Loucy (cell line): ENCODE data around the gene ADARB1.

ENCODE experiments used
- H2AFZ ChIP-seq: fragments of 200-600 bp; sonication (generic); 2 replicates; pipeline ENCODE4 v1.6.0; 2016; ENCODE audit warnings: antibody characterized with exemption, mild to moderate bottlenecking, low read length, moderate library complexity
- H3F3A ChIP-seq: fragments of 200-600 bp; 2 replicates; pipeline ENCODE4 v1.6.0; 2016; ENCODE audit warnings: antibody characterized with exemption, low read depth, mild to moderate bottlenecking
- H3K27me3 ChIP-seq: fragments of 200-600 bp; sonication (generic); 2 replicates; pipeline ENCODE4 v1.6.1; 2014; ENCODE audit warnings: low read length, mild to moderate bottlenecking; ENCODE audit not compliant: insufficient read depth, poor library complexity, severe bottlenecking
- H3K36me3 ChIP-seq: fragments of 200-600 bp; sonication (generic); 2 replicates; pipeline ENCODE4 v1.6.1; 2016; ENCODE audit warnings: low read length; ENCODE audit not compliant: insufficient read depth
- H3K4me1 ChIP-seq: fragments of 200-600 bp; sonication (generic); 2 replicates; pipeline ENCODE4 v1.5.1; 2014; ENCODE audit warnings: low read length, mild to moderate bottlenecking; ENCODE audit not compliant: insufficient read depth, poor library complexity, severe bottlenecking
- H3K4me2 ChIP-seq: fragments of 200-600 bp; sonication (generic); 2 replicates; pipeline ENCODE4 v1.6.0; 2014; ENCODE audit warnings: antibody characterized with exemption, low read length, low read depth, mild to moderate bottlenecking; ENCODE audit not compliant: poor library complexity, severe bottlenecking
- H3K4me3 ChIP-seq: fragments of 200-600 bp; sonication (generic); 2 replicates; pipeline ENCODE4 v1.5.1; 2014; ENCODE audit warnings: low read length, mild to moderate bottlenecking, mixed read lengths; ENCODE audit not compliant: poor library complexity, severe bottlenecking
- H3K79me2 ChIP-seq: fragments of 200-600 bp; sonication (generic); 2 replicates; pipeline ENCODE4 v1.6.1; 2014; ENCODE audit warnings: low read length; ENCODE audit not compliant: insufficient read depth
- H3K9ac ChIP-seq: fragments of 200-600 bp; sonication (generic); 2 replicates; pipeline ENCODE4 v1.6.0; 2014; ENCODE audit warnings: mild to moderate bottlenecking, low read depth, low read length, moderate library complexity; ENCODE audit not compliant: poor library complexity, severe bottlenecking
- H3K9me2 ChIP-seq: fragments of 200-600 bp; sonication (generic); replicated peaks from 2 replicates; pipeline ENCODE4 v1.6.1; 2016; ENCODE audit warnings: low read depth, low read length, mixed read lengths
- H3K9me3 ChIP-seq: fragments of 200-600 bp; sonication (generic); 2 replicates; pipeline ENCODE4 v1.6.1; 2014; ENCODE audit warnings: mild to moderate bottlenecking, antibody characterized with exemption, low read length, low read depth; ENCODE audit not compliant: insufficient read depth
- H4K20me1 ChIP-seq: fragments of 200-600 bp; sonication (generic); 2 replicates; pipeline ENCODE4 v1.6.0; 2014; ENCODE audit warnings: antibody characterized with exemption, low read length, mild to moderate bottlenecking; ENCODE audit not compliant: insufficient read depth, poor library complexity, severe bottlenecking
- CTCF ChIP-seq: fragments of 200-600 bp; sonication (generic); conservative IDR thresholded peaks from 2 replicates; pipeline ENCODE4 v1.5.1; 2014; ENCODE audit warnings: mild to moderate bottlenecking, antibody characterized with exemption, low read length
- EZH2phosphoT487 ChIP-seq: fragments of 200-600 bp; IDR thresholded peaks from 2 replicates; pipeline ENCODE4 v1.6.1; 2018; ENCODE audit warnings: antibody characterized with exemption, mild to moderate bottlenecking, moderate library complexity, borderline replicate concordance

Gene ADARB1

GRCh38 chr21:45094412-45094811 lies 20.0 kb downstream of the ADARB1 start:
- Histone ChIP-seq H2AFZ (no peak overlapping the region), H3K4me2 (peak overlapping the region; percentile 31), H3K9me3 (no peaks in the 10 kb centered on the region), H4K20me1 (no peaks in the 10 kb centered on the region), H3K9me2 (no peaks in the 10 kb centered on the region), H3F3A (no peaks in the 10 kb centered on the region), H3K4me3 (no peak overlapping the region), H3K79me2 (peaks cover 71% of the 10 kb centered on the region), H3K4me1 (peaks cover 49% of the 10 kb centered on the region), H3K36me3 (no peaks in the 10 kb centered on the region), H3K9ac (no peak overlapping the region), H3K27me3 (no peaks in the 10 kb centered on the region)
- TF ChIP-seq CTCF (no peak), EZH2phosphoT487 (no peak)

GRCh38 chr21:45095505-45095904 lies 21.1 kb downstream of the ADARB1 start:
- no peaks in the 10 kb centered on the region for H3K27me3 ChIP-seq
- peaks cover 68% of the 10 kb centered on the region for H3K79me2 ChIP-seq
- no peaks in the 10 kb centered on the region for H3K36me3 ChIP-seq
- no peak overlapping the region for H3K9ac ChIP-seq
- H2AFZ ChIP-seq, result no peak overlapping the region
- peaks cover 39% of the 10 kb centered on the region for H3K4me1 ChIP-seq
- H4K20me1 ChIP-seq, result no peaks in the 10 kb centered on the region
- no peak overlapping the region for H3K4me2 ChIP-seq
- TF ChIP-seq CTCF (no peak), EZH2phosphoT487 (no peak)
- H3F3A ChIP-seq, result no peaks in the 10 kb centered on the region
- no peaks in the 10 kb centered on the region for H3K9me2 ChIP-seq
- H3K9me3 ChIP-seq, result no peaks in the 10 kb centered on the region
- no peak overlapping the region for H3K4me3 ChIP-seq

- no peaks in the 10 kb centered on the region for H3K27me3 ChIP-seq
- H3K9ac ChIP-seq, result no peak overlapping the region
- no peaks in the 10 kb centered on the region for H3K36me3 ChIP-seq
- no peak overlapping the region for H3K4me3 ChIP-seq
- H4K20me1 ChIP-seq, result no peaks in the 10 kb centered on the region
- peaks cover 34% of the 10 kb centered on the region for H3K4me1 ChIP-seq
- H3F3A ChIP-seq, result no peaks in the 10 kb centered on the region
- no peak for TF ChIP-seq CTCF
- no peak for TF ChIP-seq EZH2phosphoT487
- no peak overlapping the region for H2AFZ ChIP-seq
- H3K79me2 ChIP-seq, result peaks cover 68% of the 10 kb centered on the region
- no peak overlapping the region for H3K4me2 ChIP-seq
- H3K9me2 ChIP-seq, result no peaks in the 10 kb centered on the region
- no peaks in the 10 kb centered on the region for H3K9me3 ChIP-seq
These were observed 21.8 kb downstream of the ADARB1 start for GRCh38 chr21:45096217-45096616.
